Trophoblast cell (in vitro differentiated cells and primary cell): ENCODE results near the gene LTBR.

ENCODE experiments used
- DNase-seq, 2 donors: peaks; one replicate each; pipeline ENCODE4 v3.0.0-alpha.2; 2016
- H2AFZ ChIP-seq: 2 replicates; pipeline ENCODE4 v1.6.1; 2013; ENCODE audit warnings: low read length, moderate library complexity, mild to moderate bottlenecking; ENCODE audit not compliant: insufficient read depth, poor library complexity
- H2AK5ac ChIP-seq: 2 replicates; pipeline ENCODE4 v1.6.1; 2013; ENCODE audit warnings: mild to moderate bottlenecking, low read length
- H2BK120ac ChIP-seq: 2 replicates; pipeline ENCODE4 v1.6.1; 2013; ENCODE audit warnings: low read length, mild to moderate bottlenecking, moderate library complexity; ENCODE audit not compliant: insufficient read depth, poor library complexity
- H2BK12ac ChIP-seq: 2 replicates; pipeline ENCODE4 v1.6.1; 2013; ENCODE audit warnings: mild to moderate bottlenecking, low read length, moderate library complexity
- H2BK5ac ChIP-seq: 2 replicates; pipeline ENCODE4 v1.6.1; 2013; ENCODE audit warnings: low read length, low read depth, moderate library complexity, mild to moderate bottlenecking; ENCODE audit not compliant: poor library complexity
- H3K14ac ChIP-seq: 2 replicates; pipeline ENCODE4 v1.6.1; 2013; ENCODE audit warnings: mild to moderate bottlenecking, low read length
- H3K18ac ChIP-seq: 2 replicates; pipeline ENCODE4 v1.6.1; 2013; ENCODE audit warnings: mild to moderate bottlenecking, low read length
- H3K23ac ChIP-seq: 2 replicates; pipeline ENCODE4 v1.6.1; 2013; ENCODE audit warnings: low read length
- H3K27ac ChIP-seq: 2 replicates; pipeline ENCODE4 v1.5.1; 2013; ENCODE audit warnings: low read depth, mild to moderate bottlenecking, inconsistent platforms, low read length, moderate library complexity
- H3K27me3 ChIP-seq: 2 replicates; pipeline ENCODE4 v1.6.1; 2013; ENCODE audit warnings: inconsistent platforms, mild to moderate bottlenecking, low read length, moderate library complexity; ENCODE audit not compliant: insufficient read depth
- H3K36me3 ChIP-seq, 2 experiments: 1 replicate in 1 of 2; 2 replicates in 1 of 2; pipeline ENCODE4 v1.6.1; 2013; ENCODE audit warnings: low read length in 2 of 2, mild to moderate bottlenecking in 2 of 2, moderate library complexity in 1 of 2; ENCODE audit not compliant: insufficient read depth in 2 of 2, control insufficient read depth in 1 of 2
- H3K4ac ChIP-seq: 2 replicates; pipeline ENCODE4 v1.6.1; 2013; ENCODE audit warnings: low read depth, mild to moderate bottlenecking, low read length, moderate library complexity
- H3K4me1 ChIP-seq, 2 experiments: 1 replicate in 1 of 2; 2 replicates in 1 of 2; pipeline ENCODE4 v1.6.1; 2013; ENCODE audit warnings: low read length in 2 of 2, mild to moderate bottlenecking in 2 of 2, moderate library complexity in 1 of 2; ENCODE audit not compliant: insufficient read depth in 2 of 2, control insufficient read depth in 1 of 2
- H3K4me2 ChIP-seq: 2 replicates; pipeline ENCODE4 v1.6.1; 2013; ENCODE audit warnings: inconsistent platforms, mild to moderate bottlenecking, low read length, moderate library complexity
- H3K4me3 ChIP-seq: 2 replicates; pipeline ENCODE4 v1.5.1; 2013; ENCODE audit warnings: mild to moderate bottlenecking, low read depth, low read length, inconsistent platforms
- H3K79me1 ChIP-seq: one replicate; pipeline ENCODE4 v1.6.1; 2013; ENCODE audit warnings: low read length
- H3K79me2 ChIP-seq: 2 replicates; pipeline ENCODE4 v1.6.1; 2013; ENCODE audit warnings: low read length, mild to moderate bottlenecking; ENCODE audit not compliant: control insufficient read depth, insufficient read depth, poor library complexity
- H3K9ac ChIP-seq: 2 replicates; pipeline ENCODE4 v1.6.1; 2013; ENCODE audit warnings: mild to moderate bottlenecking, low read length
- H3K9me3 ChIP-seq: 2 replicates; pipeline ENCODE4 v1.6.1; 2013; ENCODE audit warnings: low read depth, mild to moderate bottlenecking, control low read depth, inconsistent platforms, low read length; ENCODE audit not compliant: insufficient read depth
- H4K12ac ChIP-seq: 2 replicates; pipeline ENCODE4 v1.6.1; 2013; ENCODE audit warnings: low read depth, mild to moderate bottlenecking, low read length, moderate library complexity
- H4K8ac ChIP-seq: 2 replicates; pipeline ENCODE4 v1.6.1; 2013; ENCODE audit warnings: low read depth, mild to moderate bottlenecking, low read length, moderate library complexity
- H4K91ac ChIP-seq: one replicate; pipeline ENCODE4 v1.6.1; 2013; ENCODE audit warnings: low read depth, mild to moderate bottlenecking, low read length, moderate library complexity
- WGBS: extraction: QIAGEN DNeasy Blood & Tissue Kit; methylation state at CpG from one replicate; pipeline ENCODE4 v1.1.7; 2013; ENCODE audit warnings: missing lambda C conversion rate; ENCODE audit not compliant: insufficient read length, insufficient coverage; ENCODE audit errors: extremely low coverage; 5-methylcytosine and 5-hydroxymethylcytosine counted together

LTBR gene

GRCh38 chr12:6338955-6339354 is 45.0 kb upstream of the LTBR start:
- Histone ChIP-seq H4K91ac (no peak overlapping the region), H3K9me3 (no peaks in the 10 kb centered on the region), H3K4me3 (no peak overlapping the region), H2BK5ac (no peak overlapping the region), H2BK12ac (no peak overlapping the region), H3K79me1 (peaks cover 42% of the 10 kb centered on the region), H4K12ac (no peak overlapping the region), H3K9ac (no peak overlapping the region), H3K4ac (peak overlapping the region; percentile 42), H3K27me3 (no peaks in the 10 kb centered on the region), H3K4me1 (peaks cover 39 to 52% of the 10 kb centered on the region in 2 experiments), H3K4me2 (no peak overlapping the region), H3K27ac (no peak overlapping the region), H3K36me3 (peaks cover 9% of the 10 kb centered on the region in 2 experiments), H3K79me2 (peaks cover 40% of the 10 kb centered on the region), H2BK120ac (no peak overlapping the region), H2AFZ (no peak overlapping the region), H2AK5ac (no peak overlapping the region), H3K14ac (no peak overlapping the region), H3K18ac (no peak overlapping the region), H4K8ac (no peak overlapping the region), H3K23ac (no peak overlapping the region)
- no CpG with 5 or more reads among the region's 3 CpGs for WGBS
- no peak for DNase-seq

- H3K79me1 ChIP-seq: peaks cover 41% of the 10 kb centered on the region
- no peak overlapping the region for H3K23ac ChIP-seq
- no peak overlapping the region for H4K8ac ChIP-seq
- no CpG with 5 or more reads among the region's 9 CpGs for WGBS
- no peak overlapping the region for H2AFZ ChIP-seq
- peak overlapping the region; percentile 62 for H3K4me3 ChIP-seq
- peak overlapping the region; percentile 96 for H3K4me2 ChIP-seq
- H3K9ac ChIP-seq: peak overlapping the region; percentile 88
- peak overlapping the region; percentile 38 for H2BK12ac ChIP-seq
- H3K18ac ChIP-seq: peak overlapping the region; percentile 97
- no peak overlapping the region for H4K12ac ChIP-seq
- peaks cover 37 to 51% of the 10 kb centered on the region in 2 experiments for H3K4me1 ChIP-seq
- no peaks in the 10 kb centered on the region for H3K9me3 ChIP-seq
- H2AK5ac ChIP-seq: peak overlapping the region; percentile 99
- H4K91ac ChIP-seq: no peak overlapping the region
- peak overlapping the region; percentile 93 for H3K27ac ChIP-seq
- peak overlapping the region; percentile 100 for H3K4ac ChIP-seq
- peaks cover 39% of the 10 kb centered on the region for H3K79me2 ChIP-seq
- H2BK5ac ChIP-seq: peak overlapping the region; percentile 94
- no peak for DNase-seq
- H3K14ac ChIP-seq: peak overlapping the region; percentile 96
- H3K27me3 ChIP-seq: no peaks in the 10 kb centered on the region
- H2BK120ac ChIP-seq: peak overlapping the region; percentile 97
- H3K36me3 ChIP-seq: peaks cover 0 to 4% of the 10 kb centered on the region in 2 experiments
Observed at GRCh38 chr12:6340032-6340638, 43.8 kb upstream of the LTBR start.

DNA sequence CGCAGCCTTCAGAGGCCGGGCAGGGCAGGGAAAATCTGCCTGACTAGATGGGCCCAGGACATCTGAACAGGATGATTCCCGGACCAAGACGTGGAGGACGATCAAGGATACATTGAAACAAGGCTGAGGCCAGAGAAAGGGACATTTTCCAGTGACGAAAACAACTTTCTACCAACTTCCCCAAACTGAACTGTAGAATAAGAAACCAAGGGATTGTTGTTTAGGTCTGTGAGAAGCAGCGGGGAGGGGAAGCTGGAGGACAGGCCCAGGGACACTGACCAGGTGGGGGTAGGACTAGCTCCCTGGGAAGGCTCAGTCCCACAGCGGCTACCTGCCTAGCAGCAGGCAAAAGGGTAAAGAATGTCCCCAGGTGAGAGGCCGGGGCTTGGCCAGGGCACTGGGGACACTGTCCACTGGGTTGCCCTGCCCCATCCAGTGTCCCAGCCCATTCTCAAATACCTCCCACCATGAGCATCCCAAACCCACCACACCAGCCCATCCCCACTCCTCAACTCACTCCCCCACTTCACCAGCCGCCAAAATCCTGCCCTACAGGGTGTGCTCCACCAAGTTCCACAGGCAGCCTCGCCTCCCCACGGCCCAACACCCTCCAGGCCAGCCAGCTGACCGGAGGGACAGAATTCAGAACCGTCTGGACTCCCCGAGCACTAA is 43.1 kb upstream of the LTBR start:
- Histone ChIP-seq H3K4me1 (peaks cover 33 to 50% of the 10 kb centered on the region in 2 experiments), H2AK5ac (peak overlapping the region; percentile 99), H3K36me3 (peaks cover 0 to 3% of the 10 kb centered on the region in 2 experiments), H3K18ac (peak overlapping the region; percentile 97), H3K79me1 (peaks cover 35% of the 10 kb centered on the region), H3K9me3 (no peaks in the 10 kb centered on the region), H2BK12ac (peak overlapping the region; percentile 67), H3K4me2 (peak overlapping the region; percentile 96), H3K14ac (peak overlapping the region; percentile 96), H3K27ac (peak overlapping the region; percentile 93), H2AFZ (peak overlapping the region; percentile 80), H3K23ac (peak overlapping the region; percentile 25), H3K4me3 (peak overlapping the region; percentile 93), H2BK120ac (peak overlapping the region; percentile 97), H4K91ac (peak overlapping the region; percentile 97), H3K9ac (peak overlapping the region; percentile 88), H3K4ac (peak overlapping the region; percentile 100), H2BK5ac (peak overlapping the region; percentile 94), H4K12ac (peak overlapping the region; percentile 83), H4K8ac (peak overlapping the region; percentile 92), H3K79me2 (peaks cover 33% of the 10 kb centered on the region), H3K27me3 (no peaks in the 10 kb centered on the region)
- peak in 1 of 2 donors; percentile 40 for DNase-seq
- no CpG with 5 or more reads among the region's 15 CpGs for WGBS

DNA sequence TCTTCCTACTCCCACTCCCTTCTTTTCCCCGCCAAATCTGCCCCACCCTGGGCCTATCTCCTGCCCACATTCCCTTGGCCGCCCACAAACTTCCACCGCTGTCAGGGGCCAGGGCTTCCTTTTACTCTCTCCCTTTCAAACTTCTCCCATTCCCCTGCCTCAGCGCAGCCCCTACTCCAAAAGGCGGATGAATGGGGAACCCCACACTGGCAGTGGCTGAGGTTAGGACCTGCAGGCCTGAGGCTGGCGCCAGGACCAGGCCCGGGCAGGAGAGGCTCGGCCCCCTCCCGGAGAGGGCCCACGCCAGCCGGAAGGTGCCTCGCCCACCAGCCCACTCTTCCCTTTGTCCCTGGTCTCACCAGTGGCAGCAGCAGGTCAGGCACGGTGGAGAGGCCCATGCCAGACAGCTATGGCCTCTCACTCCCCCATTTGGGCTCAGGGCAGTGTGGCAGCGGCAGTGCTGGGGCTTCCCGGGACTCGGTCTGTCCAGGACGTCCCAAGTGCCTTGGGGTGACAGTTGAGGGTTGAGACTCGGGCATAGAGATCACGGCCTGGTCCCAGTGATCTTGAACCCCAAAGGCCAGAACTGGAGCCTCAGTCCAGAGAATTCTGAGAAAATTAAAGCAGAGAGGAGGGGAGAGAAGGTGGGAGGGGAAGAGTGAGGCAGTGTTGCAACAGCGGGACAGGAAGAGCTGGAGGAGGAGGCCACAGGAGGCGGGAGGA is 42.4 kb upstream of the LTBR start, which contains the start of gene TNFRSF1A:
TSS of gene TNFRSF1A (minus strand) at position 660 of the 723 bp plus-strand sequence. CDS start at position 398, 262 bp downstream.
- Histone ChIP-seq H3K9me3 (no peaks in the 10 kb centered on the region), H3K18ac (peak within 1 kb of the TSS; percentile 97)
- no CpG with 5 or more reads among the region's 21 CpGs for whole genome bisulfite sequencing

More for the DNA sequence above, 42.4 kb upstream of the LTBR start, which contains the start of gene TNFRSF1A:
- peak; percentile 59 to 70 for DNase-seq
- Histone ChIP-seq H2AFZ (peak within 1 kb of the TSS; percentile 80), H3K79me1 (peaks cover 29% of the 10 kb centered on the region), H2BK12ac (peak within 1 kb of the TSS; percentile 90), H3K27me3 (no peaks in the 10 kb centered on the region), H4K12ac (peak within 1 kb of the TSS; percentile 83), H3K27ac (peak within 1 kb of the TSS; percentile 93), H3K4ac (peak within 1 kb of the TSS; percentile 100), H3K9ac (peak within 1 kb of the TSS; percentile 88), H3K4me1 (peaks cover 31 to 49% of the 10 kb centered on the region in 2 experiments), H2BK5ac (peak within 1 kb of the TSS; percentile 94), H3K14ac (peak within 1 kb of the TSS; percentile 96), H3K79me2 (peaks cover 31% of the 10 kb centered on the region), H4K91ac (peak within 1 kb of the TSS; percentile 97), H3K23ac (peak within 1 kb of the TSS; percentile 25), H3K4me3 (peak within 1 kb of the TSS; percentile 93), H2AK5ac (peak within 1 kb of the TSS; percentile 99), H4K8ac (peak within 1 kb of the TSS; percentile 92), H3K4me2 (peak within 1 kb of the TSS; percentile 96), H2BK120ac (peak within 1 kb of the TSS; percentile 97), H3K36me3 (peaks cover 0 to 3% of the 10 kb centered on the region in 2 experiments)
